ENCODE data around the gene NLGN1. TPM values are rescaled to one million over a fixed set of nuclear protein-coding genes. Genes with fewer than 3 reads are reported as not detected.

NLGN1 gene
- total RNA-seq, 2 experiments from 2014 or later: not detected

DNA sequence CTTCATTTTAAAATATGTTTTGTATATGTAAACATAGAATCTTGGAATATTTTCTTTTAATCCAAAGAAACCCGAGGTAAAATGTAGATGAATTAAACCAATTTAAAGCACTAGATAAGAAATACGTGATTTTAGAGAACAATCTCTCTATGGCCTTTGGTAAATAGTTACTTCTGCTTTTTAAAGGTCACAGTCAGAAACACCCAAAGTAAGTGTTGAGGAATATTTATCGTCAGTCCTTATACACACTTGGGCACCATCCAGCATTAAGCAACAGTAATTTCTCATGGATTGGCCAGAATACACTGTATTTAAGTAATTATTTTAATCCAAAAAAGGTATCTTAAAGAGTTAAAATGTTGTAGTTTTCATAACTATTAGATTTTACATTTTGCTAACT is 713.2 kb downstream of the NLGN1 start:
- POLR2A ChIA-PET: no interaction called here
- CTCF ChIA-PET: no interaction called here

DNA sequence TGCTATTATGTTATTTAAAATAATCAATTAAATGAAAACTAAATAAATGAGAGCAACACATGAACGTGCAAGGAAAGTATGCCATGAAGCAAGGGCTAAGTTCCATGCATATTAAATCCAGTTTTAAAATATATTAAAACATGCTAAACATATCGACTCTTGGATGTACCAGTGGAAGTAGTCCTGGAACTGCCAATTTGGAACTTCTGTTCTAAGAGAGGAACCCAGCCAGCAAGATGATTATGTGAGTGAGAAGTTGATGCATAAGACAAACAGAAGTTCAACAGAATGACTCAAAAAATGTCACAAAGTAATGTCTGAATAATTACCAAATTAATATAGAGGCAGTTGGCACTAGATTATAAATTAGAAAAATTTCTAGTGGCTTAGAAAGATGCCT is 714.2 kb downstream of the NLGN1 start:
- CTCF ChIA-PET: no interaction called here
- POLR2A ChIA-PET: no interaction called here

DNA sequence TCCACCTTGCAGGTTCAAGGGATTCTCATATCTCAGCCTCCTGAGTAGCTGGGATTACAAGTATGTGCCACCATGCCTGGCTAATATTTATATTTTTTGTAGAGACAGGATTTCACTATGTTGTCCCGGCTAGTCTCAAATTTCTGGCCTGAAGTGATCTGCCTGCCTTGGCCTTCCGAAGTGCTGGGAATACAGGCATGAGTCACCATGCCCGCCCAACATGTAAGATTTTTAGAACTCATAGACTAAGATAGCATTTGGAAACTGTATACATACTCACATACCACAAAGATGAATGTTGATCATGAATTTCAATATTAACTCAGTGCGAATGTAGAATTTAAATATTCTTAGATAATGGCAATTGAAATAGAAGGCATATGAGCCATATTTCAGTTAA is 718.9 kb downstream of the NLGN1 start:
- ChIA-PET POLR2A (no interaction called here), CTCF (no interaction called here)

DNA sequence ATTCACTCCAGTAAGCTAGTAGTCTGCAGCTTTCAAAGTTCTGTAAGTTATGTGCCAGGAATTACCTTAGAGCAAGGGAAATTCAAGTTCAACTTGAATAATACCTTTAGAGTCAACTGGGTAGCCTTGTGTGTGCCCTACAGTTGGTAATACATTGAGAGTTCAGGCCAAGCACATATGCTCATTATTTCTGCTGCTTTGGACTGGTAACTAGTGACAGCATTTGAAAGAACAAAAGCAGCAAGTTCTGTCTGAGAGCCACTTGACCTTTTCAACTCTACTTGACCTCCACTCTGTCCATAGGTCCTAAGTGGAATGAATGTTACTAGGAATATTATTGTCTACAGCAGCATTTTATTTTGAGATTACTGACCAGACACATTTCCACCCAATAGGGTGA is 723.5 kb downstream of the NLGN1 start:
- CTCF ChIA-PET: no interaction called here

DNA sequence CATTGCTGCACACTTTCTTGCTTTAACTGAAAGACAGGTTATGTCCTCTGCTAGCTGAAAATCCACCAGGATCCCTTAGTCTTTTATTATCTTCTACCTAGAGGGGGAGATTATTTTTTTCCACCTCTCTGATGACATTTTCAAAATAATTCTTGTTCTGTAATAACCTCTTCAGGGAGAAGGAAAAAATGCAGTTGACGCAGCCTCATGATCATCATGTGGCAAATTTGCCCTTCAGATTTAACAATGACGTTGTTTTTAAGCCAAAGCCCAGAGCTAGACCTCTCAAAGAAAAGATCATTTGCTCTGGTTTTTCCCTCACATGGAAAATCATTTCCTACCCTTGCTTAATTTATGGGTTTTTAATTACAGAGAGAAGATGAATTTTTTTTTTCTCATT is 724.9 kb downstream of the NLGN1 start:
- POLR2A ChIA-PET: no interaction called here

More for the DNA sequence above, 723.5 kb downstream of the NLGN1 start:
- POLR2A ChIA-PET: no interaction called here

DNA sequence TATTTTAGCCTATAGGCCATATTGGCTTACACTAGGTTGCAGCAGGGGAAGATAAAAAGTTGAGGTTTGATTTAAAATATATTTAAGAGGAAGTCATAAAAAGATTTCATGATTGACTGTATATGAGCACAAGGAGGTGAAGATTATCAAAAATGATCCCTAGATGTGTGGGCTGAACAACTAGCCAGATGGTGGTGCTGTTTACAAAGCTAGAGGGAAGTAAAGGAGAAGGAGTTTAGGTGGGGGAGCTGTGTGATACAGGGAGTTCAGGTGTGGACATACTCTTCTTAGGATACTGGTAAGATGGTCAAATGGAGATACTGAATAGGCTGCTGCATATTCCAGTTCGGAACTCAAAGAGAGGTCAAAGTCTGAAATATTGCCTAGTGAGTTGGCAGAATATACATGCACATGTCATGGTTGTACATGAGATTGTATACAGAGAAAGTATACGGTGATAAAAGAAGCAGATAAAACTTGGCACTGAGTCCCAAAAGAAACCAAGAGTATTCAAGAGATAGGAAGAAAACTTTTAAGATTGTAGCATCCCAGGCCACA is 727.8 kb downstream of the NLGN1 start:
- CTCF ChIA-PET: no interaction called here
- POLR2A ChIA-PET: no interaction called here

More for the DNA sequence above, 724.9 kb downstream of the NLGN1 start:
- CTCF ChIA-PET: no interaction called here

DNA sequence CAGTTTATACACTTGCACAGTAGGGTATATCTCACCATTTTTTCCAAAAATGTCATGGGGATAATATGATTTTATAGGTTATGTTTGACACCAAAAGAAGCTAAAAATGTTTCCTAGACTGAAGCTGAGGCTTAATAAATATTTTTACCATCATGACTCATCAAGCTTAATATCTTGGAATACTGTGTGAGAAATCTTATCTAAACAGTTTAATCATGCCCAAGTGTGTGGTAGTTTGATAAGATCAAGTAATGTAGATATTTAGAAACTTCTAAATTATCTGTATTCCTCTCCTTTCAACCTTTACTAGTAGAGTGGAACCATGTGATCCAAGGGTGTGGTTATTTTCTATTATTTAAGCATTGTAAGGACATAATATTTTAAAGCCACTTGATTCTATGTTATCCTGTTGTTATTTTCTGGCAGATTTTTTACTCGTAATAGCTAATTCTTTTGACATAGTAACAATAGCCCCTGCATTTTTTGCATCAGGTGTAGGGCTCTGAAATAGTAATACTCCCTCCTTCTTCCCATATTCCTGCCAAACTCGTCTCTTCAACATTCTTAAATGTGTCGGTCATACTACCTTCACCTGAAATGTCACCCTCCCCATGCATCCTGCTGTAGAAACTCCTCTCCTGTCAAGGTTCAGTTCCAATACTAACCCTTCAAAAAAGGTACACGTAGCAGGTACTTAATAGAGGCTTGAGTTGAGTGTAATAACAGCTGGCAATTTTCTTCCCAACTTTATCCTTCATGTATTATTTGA is 729.6 kb downstream of the NLGN1 start:
- POLR2A ChIA-PET: no interaction called here
- CTCF ChIA-PET: no interaction called here

DNA sequence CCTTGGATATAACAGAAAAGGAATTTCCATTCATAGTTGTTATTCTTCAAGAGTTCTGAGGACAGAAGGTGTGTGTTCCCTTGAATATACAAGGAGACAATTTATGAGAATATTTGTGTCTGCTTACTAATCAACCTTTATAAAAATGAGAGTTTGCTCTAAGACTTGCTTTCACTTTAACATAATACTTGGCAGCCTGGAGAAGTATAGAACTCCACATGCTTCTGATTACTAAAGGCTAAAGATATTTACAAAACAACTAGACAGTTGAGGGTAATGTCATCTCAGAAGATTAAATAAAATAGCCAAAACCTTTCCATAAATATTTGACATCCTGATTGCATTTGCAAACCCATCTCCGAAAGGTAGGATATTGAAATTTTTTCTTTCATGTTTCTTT is 734.5 kb downstream of the NLGN1 start:
- CTCF ChIA-PET: no interaction called here
- POLR2A ChIA-PET: no interaction called here

DNA sequence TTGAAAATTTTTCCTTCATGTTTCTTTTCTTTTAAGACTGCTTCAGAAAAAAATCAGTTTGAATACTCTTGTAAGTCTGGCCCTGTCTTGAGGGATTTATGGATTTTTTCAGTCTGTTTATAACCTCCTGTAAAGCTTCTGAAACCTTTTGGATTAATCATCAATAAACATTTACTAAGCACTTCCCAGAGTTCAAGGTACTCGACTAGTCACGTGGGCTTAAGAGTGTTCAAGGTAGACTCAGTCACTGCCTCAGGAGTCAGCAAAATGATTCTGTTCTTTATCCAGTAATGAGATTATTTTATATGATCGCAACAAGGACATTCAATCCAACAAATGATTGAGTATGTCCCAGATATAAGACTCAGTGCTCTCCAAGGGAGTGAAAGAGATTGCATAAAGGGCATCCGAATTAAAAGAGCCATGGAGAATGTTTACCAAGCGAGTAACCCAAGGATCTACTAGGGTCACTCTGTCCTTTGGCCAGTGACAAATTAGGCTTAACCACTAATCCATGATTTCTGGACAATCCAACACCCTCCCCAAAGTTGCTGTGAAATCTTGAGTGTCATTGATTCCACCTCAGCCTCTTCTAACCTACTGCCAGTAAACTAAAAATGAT is 735.0 kb downstream of the NLGN1 start:
- ChIA-PET CTCF (no interaction called here), POLR2A (no interaction called here)

DNA sequence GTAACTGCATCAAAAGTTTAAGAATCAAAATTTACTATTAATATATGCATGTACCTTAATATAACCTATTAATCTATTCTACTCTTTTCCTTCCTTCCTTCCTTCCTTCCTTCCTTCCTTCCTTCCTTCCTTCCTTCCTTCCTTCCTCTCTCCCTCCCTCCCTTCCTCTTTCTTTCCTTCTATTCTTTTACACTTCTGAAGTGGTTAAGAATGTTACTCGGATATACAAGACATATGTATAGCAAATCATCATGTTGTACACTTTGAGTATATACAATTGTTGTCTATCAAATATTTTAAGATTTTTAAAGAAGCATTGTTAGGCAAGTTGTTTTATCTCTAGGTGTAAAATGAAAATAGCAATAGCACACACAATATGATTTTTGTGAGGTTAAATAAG is 748.5 kb downstream of the NLGN1 start:
- ChIA-PET CTCF (no interaction called here), POLR2A (no interaction called here)

DNA sequence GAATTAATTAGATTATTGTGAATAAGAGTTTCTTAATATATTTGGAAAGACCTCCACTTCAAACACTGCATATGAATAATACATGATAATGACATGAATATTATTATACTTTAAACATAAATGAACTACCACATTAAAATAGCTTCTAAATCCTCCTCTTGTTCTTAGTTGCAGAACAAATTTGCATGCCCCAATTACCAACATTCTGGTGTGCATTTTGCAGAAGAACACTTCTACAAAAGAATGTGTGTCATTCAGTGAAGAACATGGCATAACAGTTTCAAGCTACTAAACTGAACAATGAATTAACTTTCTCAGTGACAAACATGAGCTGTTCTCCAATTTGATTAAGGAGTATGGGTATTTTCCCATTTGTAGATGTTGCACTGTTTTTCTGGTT is 750.3 kb downstream of the NLGN1 start:
- POLR2A ChIA-PET: no interaction called here
- CTCF ChIA-PET: no interaction called here

DNA sequence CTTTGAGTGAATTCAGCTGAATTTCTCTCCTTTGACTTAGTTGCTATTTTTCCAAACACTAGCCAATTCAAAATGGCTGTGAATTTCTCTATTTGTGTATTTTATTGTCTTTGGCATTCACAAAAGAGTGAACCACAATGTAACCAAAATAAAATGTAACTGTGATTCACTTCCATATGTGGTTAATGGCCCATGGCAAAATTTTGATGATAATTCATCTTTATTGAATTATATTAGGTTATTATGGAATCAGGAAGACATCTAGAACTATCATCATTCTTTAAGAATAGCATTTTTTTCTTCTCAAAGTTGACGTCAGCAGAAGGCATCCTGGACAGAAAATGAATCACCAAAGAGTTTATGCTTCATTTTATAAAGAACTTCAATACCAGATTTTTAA is 756.3 kb downstream of the NLGN1 start:
- POLR2A ChIA-PET: no interaction called here

DNA sequence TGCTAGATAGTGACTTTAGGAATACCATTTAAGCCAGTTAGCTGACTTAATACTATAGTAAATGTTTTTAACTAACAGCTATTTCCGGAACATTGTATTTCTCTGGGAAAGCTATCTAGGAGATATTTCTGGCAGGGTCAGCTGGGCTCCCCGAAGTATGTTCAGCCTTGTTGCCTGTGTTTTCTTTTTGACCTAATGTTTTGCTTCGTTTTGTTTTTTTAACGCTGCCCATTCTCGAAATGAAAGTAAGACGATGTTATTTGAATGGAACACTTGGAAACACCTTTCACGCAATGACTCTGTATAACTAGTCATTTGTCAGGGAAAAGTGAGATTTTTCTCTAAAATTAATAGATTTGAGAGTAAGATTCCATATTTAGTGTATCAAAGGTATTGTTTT is 758.7 kb downstream of the NLGN1 start:
- CTCF ChIA-PET: no interaction called here

More for the DNA sequence above, 756.3 kb downstream of the NLGN1 start:
- CTCF ChIA-PET: no interaction called here

DNA sequence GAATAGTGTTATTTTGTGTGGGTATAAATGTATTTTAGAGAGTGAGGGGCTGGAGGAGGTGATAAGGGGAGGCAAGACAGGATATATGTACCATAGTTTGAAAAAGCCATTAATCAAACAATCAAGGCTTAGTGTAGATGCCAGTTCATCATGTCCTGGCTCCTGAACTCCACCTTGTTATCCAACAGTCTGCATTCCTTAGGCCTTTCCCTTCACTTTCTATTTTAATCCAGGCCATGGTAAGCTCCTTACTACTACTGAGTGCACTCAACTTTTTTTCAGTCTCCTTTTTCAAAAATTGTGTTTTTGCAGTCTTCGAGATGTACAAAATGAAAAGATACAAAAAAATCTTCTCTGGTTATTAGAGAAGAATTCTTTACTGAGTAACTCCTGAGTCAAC is 761.1 kb downstream of the NLGN1 start:
- CTCF ChIA-PET: no interaction called here
- POLR2A ChIA-PET: no interaction called here

More for the DNA sequence above, 758.7 kb downstream of the NLGN1 start:
- POLR2A ChIA-PET: no interaction called here

DNA sequence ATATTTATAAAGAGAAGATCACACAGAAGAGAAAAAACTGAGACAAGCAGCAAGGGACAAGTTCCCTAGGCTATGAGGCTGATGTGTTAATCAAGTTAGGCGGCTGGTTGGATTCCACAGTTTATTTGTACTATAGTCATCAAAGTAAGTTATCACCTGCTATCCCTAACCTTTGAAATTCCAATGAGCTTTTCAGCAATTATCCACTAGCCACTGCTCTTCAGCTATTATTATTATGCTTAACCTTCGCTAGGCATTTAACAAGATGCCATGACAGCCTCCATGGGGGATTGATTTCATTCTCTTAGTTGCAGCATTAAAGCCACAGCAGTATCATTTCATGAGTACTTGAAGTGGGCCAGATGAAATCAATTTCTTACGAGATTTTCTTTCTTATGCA is 762.1 kb downstream of the NLGN1 start:
- CTCF ChIA-PET: no interaction called here
- POLR2A ChIA-PET: no interaction called here

DNA sequence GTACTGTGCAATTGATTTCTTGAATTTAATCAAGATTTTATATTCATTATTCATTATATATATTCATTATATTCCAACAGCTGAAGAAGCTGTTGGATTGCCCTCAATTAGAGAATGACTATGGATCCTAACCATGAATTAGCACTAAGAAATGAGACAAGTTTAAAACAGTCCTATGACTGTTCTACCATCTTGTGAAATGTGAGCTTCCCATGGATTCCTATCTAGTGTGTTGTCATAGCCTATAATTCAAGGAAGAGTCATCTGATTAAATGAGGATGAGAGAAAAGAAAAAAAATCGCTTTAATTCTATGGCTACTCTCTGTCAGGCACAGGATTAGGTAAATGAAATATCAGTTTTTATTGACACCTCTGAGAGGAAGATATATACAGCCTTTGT is 765.0 kb downstream of the NLGN1 start:
- ChIA-PET POLR2A (no interaction called here), CTCF (no interaction called here)

DNA sequence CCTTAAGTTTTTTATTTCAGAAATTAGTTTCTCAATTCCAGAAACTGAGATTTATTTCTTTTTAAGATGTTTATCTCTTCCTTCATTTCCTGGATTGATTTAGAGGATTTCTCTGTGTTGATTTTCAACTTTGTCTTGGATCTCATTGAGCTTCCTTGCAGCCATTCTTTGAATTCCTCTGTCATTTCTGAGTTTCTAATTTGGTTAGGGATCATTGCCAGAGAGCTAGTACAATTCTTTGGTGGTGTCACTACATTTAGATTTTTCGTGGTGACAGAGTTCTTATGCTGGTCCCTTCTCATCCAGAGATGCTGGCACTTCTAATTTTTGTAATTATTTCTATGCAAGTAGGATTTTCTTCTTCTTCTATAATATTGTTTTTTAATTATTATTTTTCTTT is 770.5 kb downstream of the NLGN1 start:
- POLR2A ChIA-PET: no interaction called here
- CTCF ChIA-PET: no interaction called here

DNA sequence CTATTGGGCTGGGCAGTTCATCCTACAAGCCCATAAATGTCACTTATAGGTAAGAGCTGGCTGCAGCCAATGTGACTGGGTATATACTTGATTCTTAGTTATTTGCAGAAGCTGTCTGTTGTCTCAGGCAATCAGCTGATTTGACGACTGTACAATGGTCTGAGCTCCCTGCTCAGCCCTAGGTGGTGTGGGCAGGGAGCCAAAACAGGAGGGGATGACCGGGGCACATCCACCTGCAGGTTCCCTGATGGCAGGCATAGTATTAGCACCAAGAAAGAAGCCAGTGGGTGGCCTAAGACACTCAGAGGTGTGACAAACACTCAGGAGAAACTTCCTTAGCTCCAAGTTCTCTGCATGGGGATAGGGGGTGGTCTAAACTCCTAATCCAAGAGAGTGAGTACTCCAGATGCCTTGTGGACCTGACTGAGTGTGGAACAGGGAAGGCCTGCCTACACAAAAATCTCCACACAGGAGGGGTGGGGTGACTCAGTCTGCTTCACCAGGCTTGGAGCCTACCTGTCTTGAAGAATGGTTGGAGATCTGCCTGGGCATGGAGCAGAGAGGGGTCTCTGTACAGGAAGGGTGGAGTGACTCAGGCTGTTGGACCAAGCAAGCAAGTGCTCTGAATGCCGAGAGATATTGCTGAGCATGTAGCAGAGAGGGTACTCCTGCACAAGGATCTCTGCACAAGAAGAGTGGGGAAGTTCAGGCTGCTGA is 771.2 kb downstream of the NLGN1 start:
- POLR2A ChIA-PET: no interaction called here
- CTCF ChIA-PET: no interaction called here

DNA sequence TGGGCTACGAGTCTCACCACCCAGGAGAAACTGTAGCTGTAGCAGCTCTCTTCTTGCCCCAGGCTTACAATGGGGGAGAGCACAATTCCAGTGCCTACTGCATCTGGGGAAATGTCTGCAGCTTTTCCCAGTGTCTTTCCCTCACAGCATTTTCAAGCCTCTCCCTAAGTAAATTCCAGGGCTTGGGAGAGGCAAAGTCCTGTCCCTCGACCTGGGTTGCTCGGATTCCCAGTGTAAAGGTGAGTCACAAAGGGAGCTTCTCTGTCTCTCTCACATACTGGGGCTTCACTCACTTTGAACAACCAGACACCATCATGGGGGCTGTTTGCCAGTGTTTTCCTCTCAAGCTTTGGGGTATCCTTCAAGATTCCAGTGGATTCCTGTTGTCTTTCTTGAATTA is 772.2 kb downstream of the NLGN1 start:
- ChIA-PET CTCF (no interaction called here), POLR2A (no interaction called here)

DNA sequence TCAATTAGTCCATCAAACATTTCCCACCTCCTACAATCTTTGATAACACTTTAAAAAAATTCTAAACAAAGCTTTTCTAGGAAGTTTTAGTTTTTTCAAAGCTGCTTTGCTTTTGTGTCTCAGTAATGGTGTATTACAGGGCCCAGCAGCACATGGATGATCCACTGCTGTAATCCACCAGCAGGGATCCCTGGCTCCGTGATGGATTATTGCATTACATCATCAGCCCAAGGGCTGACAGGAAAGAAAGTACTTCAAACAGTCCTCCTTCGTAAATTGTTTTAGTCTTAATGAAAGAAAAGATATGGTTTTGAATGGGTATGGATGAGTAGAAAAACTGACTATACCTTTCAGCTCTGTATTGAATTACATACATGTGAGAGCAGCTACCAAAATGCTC is 772.7 kb downstream of the NLGN1 start:
- POLR2A ChIA-PET: no interaction called here
- CTCF ChIA-PET: no interaction called here

DNA sequence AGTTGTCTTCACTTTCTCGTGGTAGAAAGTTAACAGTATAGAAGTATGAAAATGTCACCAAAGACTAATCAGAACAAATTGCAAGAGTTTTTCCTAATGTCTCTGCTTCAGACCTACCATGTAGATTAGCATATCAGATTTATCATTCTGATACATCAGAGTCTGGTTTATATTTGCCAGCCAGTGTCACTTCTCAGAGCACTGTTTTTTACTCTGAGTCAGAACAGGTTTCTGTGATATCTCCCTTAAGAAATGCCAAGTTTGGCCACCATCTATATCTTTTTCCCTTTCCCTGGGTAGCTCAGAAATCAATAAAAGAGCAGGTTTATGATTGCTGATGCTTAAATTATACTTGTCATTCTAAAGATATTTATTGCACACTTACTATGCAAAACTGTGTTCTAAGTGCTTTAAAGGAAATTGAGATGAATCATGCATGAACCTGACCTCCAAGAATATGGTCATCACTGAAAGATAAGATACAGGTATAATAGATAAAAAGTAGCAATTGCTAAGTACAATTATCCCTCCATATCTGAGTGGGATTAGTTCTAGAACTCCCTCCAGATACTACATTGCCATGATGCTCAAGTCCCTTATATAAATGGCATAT is 788.9 kb downstream of the NLGN1 start:
- ChIA-PET CTCF (no interaction called here), POLR2A (no interaction called here)

Measured in activated CD8-positive, alpha-beta memory T cell treated with anti-CD3 and anti-CD28 coated beads for 36 hours (primary cell).